ENCODE measurements around the gene HSPB7. TPM values are rescaled to one million over a fixed set of nuclear protein-coding genes. Genes with fewer than 3 reads are reported as not detected.

The HSPB7 gene
- total and polyA plus RNA-seq, 2 of the 8 experiments (the other 6 are each of a cell fraction or from before 2014, with no cell fraction given) = not detected

DNA sequence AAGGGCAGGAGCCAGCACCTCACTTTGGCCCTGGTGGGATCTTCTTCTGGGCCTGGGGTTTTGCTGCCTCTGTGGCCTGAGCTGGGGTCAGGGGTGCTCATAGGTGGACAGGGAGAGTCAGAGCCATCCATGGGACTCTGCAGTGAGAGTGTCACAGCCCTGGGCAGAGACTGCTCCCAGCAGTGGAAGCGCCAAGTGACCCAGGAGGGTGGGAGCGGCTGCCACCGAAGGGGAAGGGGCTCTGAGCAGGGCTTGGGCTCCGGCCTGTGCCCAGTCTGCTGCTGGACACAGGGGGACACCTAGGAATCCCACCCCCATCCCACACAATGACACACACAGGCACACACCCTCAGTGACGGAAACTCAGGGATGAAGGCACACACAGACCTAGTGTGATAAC lies 26.1 kb upstream of the HSPB7 start:
- no peak overlapping the region for H3K4me2 ChIP-seq (ENCODE audit: insufficient read depth in 1 of 2, low read depth in 2 of 2, low read length in 2 of 2)
- DNase-seq (ENCODE audit: low read depth in 1 of 2, low spot score in 2 of 2) = no peak
- POLR2A ChIA-PET (ENCODE audit: partially characterized antibody) = interaction anchor here (2.2 kb wide), 1 partner anchor 24 kb away, joined by 5 read pairs; no protein-coding TSS in a partner anchor
- TF ChIP-seq MAFK (IDR thresholded peaks at IDR 0.05; ENCODE audit: low read depth, low read length) = no peak
- TF ChIP-seq PHF8 (conservative IDR thresholded peaks at IDR 0.05; ENCODE audit: low read depth, low read length) = no peak
- no peak for TF ChIP-seq YY1 (IDR thresholded peaks at IDR 0.05; ENCODE audit: low read depth, low read length)
- TF ChIP-seq, protein P1, sequence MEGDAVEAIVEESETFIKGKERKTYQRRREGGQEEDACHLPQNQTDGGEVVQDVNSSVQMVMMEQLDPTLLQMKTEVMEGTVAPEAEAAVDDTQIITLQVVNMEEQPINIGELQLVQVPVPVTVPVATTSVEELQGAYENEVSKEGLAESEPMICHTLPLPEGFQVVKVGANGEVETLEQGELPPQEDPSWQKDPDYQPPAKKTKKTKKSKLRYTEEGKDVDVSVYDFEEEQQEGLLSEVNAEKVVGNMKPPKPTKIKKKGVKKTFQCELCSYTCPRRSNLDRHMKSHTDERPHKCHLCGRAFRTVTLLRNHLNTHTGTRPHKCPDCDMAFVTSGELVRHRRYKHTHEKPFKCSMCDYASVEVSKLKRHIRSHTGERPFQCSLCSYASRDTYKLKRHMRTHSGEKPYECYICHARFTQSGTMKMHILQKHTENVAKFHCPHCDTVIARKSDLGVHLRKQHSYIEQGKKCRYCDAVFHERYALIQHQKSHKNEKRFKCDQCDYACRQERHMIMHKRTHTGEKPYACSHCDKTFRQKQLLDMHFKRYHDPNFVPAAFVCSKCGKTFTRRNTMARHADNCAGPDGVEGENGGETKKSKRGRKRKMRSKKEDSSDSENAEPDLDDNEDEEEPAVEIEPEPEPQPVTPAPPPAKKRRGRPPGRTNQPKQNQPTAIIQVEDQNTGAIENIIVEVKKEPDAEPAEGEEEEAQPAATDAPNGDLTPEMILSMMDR (IDR thresholded peaks at IDR 0.05; ENCODE audit: control extremely low read depth in 1 of 3, insufficient read depth in 1 of 3, low read depth in 1 of 3, low read length in 3 of 3) = no peak
- no peak for TF ChIP-seq CHD1 (IDR thresholded peaks at IDR 0.05; ENCODE audit: low read depth, low read length)
- no peak for TF ChIP-seq SUZ12 (IDR thresholded peaks at IDR 0.05; ENCODE audit: low read length)
- TF ChIP-seq CBX5 (IDR thresholded peaks at IDR 0.05; ENCODE audit: low read depth, low read length) = no peak
- no peak for TF ChIP-seq ASH2L (IDR thresholded peaks at IDR 0.05; ENCODE audit: low read length)
- TF ChIP-seq RNF2 (IDR thresholded peaks at IDR 0.05; ENCODE audit: borderline replicate concordance, low read depth, low read length, missing control alignments, poor library complexity, severe bottlenecking) = no peak
- TF ChIP-seq SP4 (IDR thresholded peaks at IDR 0.05; ENCODE audit: low read length) = no peak
- no peak for TF ChIP-seq RXRA (IDR thresholded peaks at IDR 0.05; ENCODE audit: insufficient read depth, low read depth, low read length)

More for the DNA sequence above, 26.1 kb upstream of the HSPB7 start:
- 92% methylated on average over 5 of the region's 5 CpGs; no CpG with 5 or more reads in 1 of the 2 experiments for WGBS, 2 experiments (ENCODE audit: extremely low coverage in 1 of 2, insufficient coverage in 1 of 2, insufficient read length in 1 of 2, insufficient replicate concordance in 2 of 2, low coverage in 1 of 2, low lambda C conversion rate in 2 of 2, missing lambda C conversion rate in 1 of 2)
- H2AK5ac ChIP-seq (ENCODE audit: low read depth, low read length) = no peak overlapping the region
- no peaks in the 10 kb centered on the region for H3K79me1 ChIP-seq (ENCODE audit: low read depth, low read length)
- peaks cover 0 to 7% (median 0%) of the 10 kb centered on the region in 4 experiments; a peak in 3 of 7 replicates for H3K4me1 ChIP-seq (replicated peaks in 1 of 4; ENCODE audit: control insufficient read depth in 3 of 4, insufficient read depth in 4 of 4, low read length in 3 of 4)
- H4K20me1 ChIP-seq (replicated peaks in 1 of 2; ENCODE audit: control insufficient read depth in 1 of 2, insufficient read depth in 2 of 2, low read length in 2 of 2) = no peaks in the 10 kb centered on the region
- no peak overlapping the region for H4K91ac ChIP-seq (replicated peaks; ENCODE audit: insufficient read length, low read length)
- H3K18ac ChIP-seq (ENCODE audit: extremely low read depth, low read length) = no peak overlapping the region
- no peak overlapping the region for H3K27ac ChIP-seq (ENCODE audit: low read depth, low read length)
- H3K9ac ChIP-seq (replicated peaks in 1 of 4; ENCODE audit: extremely low read depth in 1 of 4, low read depth in 3 of 4, low read length in 3 of 4) = no peak overlapping the region
- no peaks in the 10 kb centered on the region for H3K9me3 ChIP-seq (ENCODE audit: insufficient read depth in 2 of 2, low read depth in 1 of 2, low read length in 1 of 2)
- no peak overlapping the region for H2AFZ ChIP-seq (ENCODE audit: low read length)
- peaks cover 0 to 6% (median 0%) of the 10 kb centered on the region in 4 experiments; a peak in 1 of 7 replicates for H3K27me3 ChIP-seq (replicated peaks in 1 of 4; ENCODE audit: control insufficient read depth in 3 of 4, extremely low read depth in 1 of 4, insufficient read depth in 3 of 4, low read length in 3 of 4)
- H3K14ac ChIP-seq (ENCODE audit: insufficient read length) = no peak overlapping the region
- no peak overlapping the region for H2BK120ac ChIP-seq (replicated peaks; ENCODE audit: low read depth, low read length)
- H3K4me3 ChIP-seq (ENCODE audit: extremely low read depth in 1 of 4, insufficient read depth in 2 of 4, low read depth in 3 of 4, low read length in 4 of 4) = no peak overlapping the region
- H3K56ac ChIP-seq (replicated peaks; ENCODE audit: insufficient read length, low read depth, low read length) = no peak overlapping the region
- no peaks in the 10 kb centered on the region for H3K79me2 ChIP-seq (ENCODE audit: control insufficient read depth in 1 of 2, insufficient read depth in 2 of 2, low read length in 2 of 2)
- H2BK15ac ChIP-seq (ENCODE audit: low read length) = no peak overlapping the region
- no peak overlapping the region for H4K8ac ChIP-seq (ENCODE audit: extremely low read depth, insufficient read depth, low read length)
- H4K5ac ChIP-seq (ENCODE audit: insufficient read length, low read depth, low read length) = no peak overlapping the region
- no peak overlapping the region for H3K23ac ChIP-seq (ENCODE audit: insufficient read length)
- FAIRE-seq = no peak
- H2BK5ac ChIP-seq (ENCODE audit: low read depth, low read length) = no peak overlapping the region
- CTCF ChIA-PET (ENCODE audit: partially characterized antibody) = interaction anchor here (0.9 to 5.6 kb wide), 9 partner anchors 10 to 143 kb away, joined by 3 to 41 read pairs (median 4); partner anchors contain the start of gene FAM131C
- H2BK12ac ChIP-seq (ENCODE audit: low read depth, low read length) = 0 out of 2 replicates have a peak overlapping the region, but pooled peaks have one; percentile 33
- H3K36me3 ChIP-seq (ENCODE audit: control insufficient read depth in 2 of 4, insufficient read depth in 4 of 4, low read length in 3 of 4) = no peaks in the 10 kb centered on the region
- peaks cover 4% of the 10 kb centered on the region for H3K23me2 ChIP-seq (ENCODE audit: low read depth, low read length)
- H3K4ac ChIP-seq (replicated peaks; ENCODE audit: insufficient read length, low read depth, low read length) = no peak overlapping the region
- no peak overlapping the region for H2BK20ac ChIP-seq (ENCODE audit: low read length)
